Upper lobe of left lung (tissue), 6 donors: ENCODE measurements around the gene PPP2R2B. TPM values are rescaled to one million over a fixed set of nuclear protein-coding genes. Genes with fewer than 3 reads are reported as not detected.

Source experiments
- ATAC-seq, 2 donors: fragments of 200-7000 bp; cut with Tn5 transposase; one replicate each; pipeline ENCODE4 v1.9.1; 2022; ENCODE audit warnings: mild to moderate bottlenecking in 2 of 2, moderate library complexity in 2 of 2; ENCODE audit not compliant: low FRiP score in 2 of 2
- DNase-seq, 2 donors: peaks; one replicate each; pipeline ENCODE4 v3.0.0-alpha.2; 2019 to 2020
- H3K27ac ChIP-seq, 4 donors: fragments of 200-600 bp; sonication (generic); one replicate each; pipeline ENCODE4 v1.5.1; 2016 to 2019
- H3K27me3 ChIP-seq, 4 donors: fragments of 200-600 bp; sonication (generic); one replicate each; pipeline ENCODE4 v1.5.1; 2017 to 2019
- H3K36me3 ChIP-seq, 4 donors: fragments of 200-600 bp; sonication (generic); one replicate each; pipeline ENCODE4 v1.5.1; 2016 to 2019
- H3K4me1 ChIP-seq, 4 donors: fragments of 200-600 bp; sonication (generic); one replicate each; pipeline ENCODE4 v1.5.1; 2018 to 2019
- H3K4me3 ChIP-seq, 4 donors: fragments of 200-600 bp; sonication (generic); one replicate each; pipeline ENCODE4 v1.5.1; 2017 to 2019; ENCODE audit warnings: mild to moderate bottlenecking in 2 of 4, moderate library complexity in 1 of 4
- H3K9me3 ChIP-seq, 4 donors: fragments of 200-600 bp; sonication (generic); one replicate each; pipeline ENCODE4 v1.5.1; 2018 to 2019
- CTCF ChIP-seq, 6 experiments: fragments of 450-650 bp in 4 of 6; fragments of 200-600 bp in 2 of 6; sonication (generic) in 2 of 6; IDR thresholded peaks; one replicate each; pipeline ENCODE4 v1.5.1; 2016 to 2019; ENCODE audit warnings: antibody characterized with exemption in 6 of 6
- EP300 ChIP-seq, 4 donors: sonication (generic); formaldehyde crosslinking; IDR thresholded peaks; one replicate each; pipeline ENCODE4 v1.5.1; 2017; ENCODE audit warnings: antibody characterized with exemption in 4 of 4, control low read depth in 2 of 4
- POLR2A ChIP-seq, 4 donors: fragments of 450-650 bp; IDR thresholded peaks; one replicate each; pipeline ENCODE4 v1.5.1; 2016 to 2017; ENCODE audit warnings: antibody characterized with exemption in 4 of 4, mild to moderate bottlenecking in 2 of 4
- POLR2AphosphoS5 ChIP-seq, 2 donors: sonication (generic); formaldehyde crosslinking; IDR thresholded peaks; one replicate each; pipeline ENCODE4 v1.5.1; 2017; ENCODE audit warnings: antibody characterized with exemption in 2 of 2
- WGBS, 2 donors: methylation state at CpG; one replicate each; pipeline ENCODE4 v1.1.5; 2017 to 2018; 5-methylcytosine and 5-hydroxymethylcytosine counted together
- total RNA-seq, 6 donors: library from RNA; depleted of rRNA in 4 of 6; stranded (reverse); fragments of >200 nt in 4 of 6; gene quantifications; one replicate each; pipeline versions ENCODE4 v1.1.0 to v1.2.1, GENCODE V29; 2016 to 2021
- donor health status: DM: no; HTN: no; CAD: no; lungs with moderate emphysema.
- donor health status: DM: no; HTN: yes; CAD: no; lungs with severe emphysema.

PPP2R2B gene
- total RNA-seq, 6 donors from 2014 or later: 0.49 to 7.4 (median 1.3) TPM

GRCh38 chr5:146917931-146918330 is 39.4 kb upstream of the PPP2R2B start:
- no peaks in the 10 kb centered on the region for H3K9me3 ChIP-seq

GRCh38 chr5:146912874-146913273 is 34.3 kb upstream of the PPP2R2B start:
- no peaks in the 10 kb centered on the region for H3K36me3 ChIP-seq
- no peaks in the 10 kb centered on the region for H3K27me3 ChIP-seq
- H3K4me1 ChIP-seq: no peaks in the 10 kb centered on the region
- no peak overlapping the region for H3K4me3 ChIP-seq
- no peaks in the 10 kb centered on the region for H3K9me3 ChIP-seq
- DNase-seq (no peak), ATAC-seq (no peak)
- WGBS, 2 donors: 82 to 83% methylated on average over 3 of the region's 3 CpGs
- TF ChIP-seq POLR2A (IDR thresholded peaks at IDR 0.05) (no peak), EP300 (IDR thresholded peaks at IDR 0.05) (no peak), POLR2AphosphoS5 (IDR thresholded peaks at IDR 0.05) (no peak)
- H3K27ac ChIP-seq: no peak overlapping the region

More at GRCh38 chr5:146917931-146918330, 39.4 kb upstream of the PPP2R2B start:
- H3K27me3 ChIP-seq: no peaks in the 10 kb centered on the region
- DNase-seq: no peak
- H3K4me3 ChIP-seq: no peak overlapping the region
- ATAC-seq: no peak
- H3K36me3 ChIP-seq: no peaks in the 10 kb centered on the region
- no peaks in the 10 kb centered on the region for H3K4me1 ChIP-seq
- no peak for TF ChIP-seq CTCF (IDR thresholded peaks at IDR 0.05)
- no peak for TF ChIP-seq POLR2A (IDR thresholded peaks at IDR 0.05)
- TF ChIP-seq POLR2AphosphoS5 (IDR thresholded peaks at IDR 0.05): no peak
- TF ChIP-seq EP300 (IDR thresholded peaks at IDR 0.05): no peak
- WGBS, 2 donors: 62 to 63% methylated on average over 1 of the region's 1 CpG
- H3K27ac ChIP-seq: no peak overlapping the region

- Histone ChIP-seq H3K9me3 (no peaks in the 10 kb centered on the region), H3K4me1 (no peaks in the 10 kb centered on the region)
- TF ChIP-seq POLR2A (IDR thresholded peaks at IDR 0.05) (no peak), POLR2AphosphoS5 (IDR thresholded peaks at IDR 0.05) (no peak), CTCF (IDR thresholded peaks at IDR 0.05) (no peak), EP300 (IDR thresholded peaks at IDR 0.05) (no peak)
These were observed 31.7 kb upstream of the PPP2R2B start for GRCh38 chr5:146910239-146910638.

GRCh38 chr5:146909255-146910068 is 30.9 kb upstream of the PPP2R2B start:
- no peaks in the 10 kb centered on the region for H3K27me3 ChIP-seq
- WGBS, 2 donors: 63 to 67% methylated on average over 1 of the region's 1 CpG
- TF ChIP-seq POLR2A (IDR thresholded peaks at IDR 0.05) (no peak), EP300 (IDR thresholded peaks at IDR 0.05) (no peak), CTCF (IDR thresholded peaks at IDR 0.05) (no peak), POLR2AphosphoS5 (IDR thresholded peaks at IDR 0.05) (no peak)
- DNase-seq (no peak), ATAC-seq (no peak)
- no peak overlapping the region for H3K27ac ChIP-seq
- no peaks in the 10 kb centered on the region for H3K36me3 ChIP-seq
- no peak overlapping the region for H3K4me3 ChIP-seq
- no peaks in the 10 kb centered on the region for H3K4me1 ChIP-seq
- no peaks in the 10 kb centered on the region for H3K9me3 ChIP-seq

More at GRCh38 chr5:146910239-146910638, 31.7 kb upstream of the PPP2R2B start:
- no peak for ATAC-seq
- Histone ChIP-seq H3K27me3 (no peaks in the 10 kb centered on the region), H3K4me3 (no peak overlapping the region), H3K27ac (no peak overlapping the region), H3K36me3 (no peaks in the 10 kb centered on the region)
- no peak for DNase-seq

GRCh38 chr5:146906803-146907202 is 28.2 kb upstream of the PPP2R2B start:
- no peak overlapping the region for H3K4me3 ChIP-seq
- no peaks in the 10 kb centered on the region for H3K27me3 ChIP-seq
- H3K9me3 ChIP-seq: no peaks in the 10 kb centered on the region
- no peak for TF ChIP-seq POLR2AphosphoS5 (IDR thresholded peaks at IDR 0.05)
- no peak for TF ChIP-seq EP300 (IDR thresholded peaks at IDR 0.05)
- H3K27ac ChIP-seq: no peak overlapping the region
- no peaks in the 10 kb centered on the region for H3K36me3 ChIP-seq
- ATAC-seq: no peak
- WGBS, 2 donors: 65 to 80% methylated on average over 5 of the region's 5 CpGs
- no peaks in the 10 kb centered on the region for H3K4me1 ChIP-seq
- DNase-seq: no peak

GRCh38 chr5:146904890-146905289 is 26.3 kb upstream of the PPP2R2B start:
- Histone ChIP-seq H3K4me1 (no peaks in the 10 kb centered on the region), H3K36me3 (no peaks in the 10 kb centered on the region), H3K9me3 (no peaks in the 10 kb centered on the region), H3K4me3 (no peak overlapping the region), H3K27me3 (no peaks in the 10 kb centered on the region), H3K27ac (no peak overlapping the region)
- ATAC-seq (no peak), DNase-seq (no peak)
- TF ChIP-seq CTCF (IDR thresholded peaks at IDR 0.05): no peak
- 89 to 93% methylated on average over 1 of the region's 1 CpG for WGBS, 2 donors
